GM21447 (cell line): ENCODE measurements around the gene PPP1R14C.

Source experiments
- ATAC-seq: cut with Tn5 transposase; IDR thresholded peaks from one replicate; pipeline ENCODE4 v1.9.1; 2021; ENCODE audit not compliant: unreplicated experiment

Gene PPP1R14C

DNA sequence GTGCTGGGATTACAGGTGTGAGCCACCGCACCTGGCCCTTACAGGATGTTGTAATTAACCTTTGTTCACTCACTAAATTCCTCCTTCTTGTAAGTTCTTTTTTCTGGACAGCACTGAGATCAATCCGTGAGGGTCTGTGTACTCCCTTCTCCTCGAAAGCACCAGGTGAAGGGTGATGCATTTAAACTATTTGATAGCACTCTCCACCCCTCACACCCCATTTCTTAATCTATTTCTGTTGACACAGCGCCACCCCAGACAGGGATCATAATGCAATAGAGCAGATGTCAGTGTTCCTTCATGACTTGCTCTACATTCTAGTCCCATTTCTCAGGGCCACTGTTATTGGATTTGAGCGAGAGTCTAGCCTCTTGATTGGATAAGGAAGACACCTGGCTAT is 46.3 kb downstream of the PPP1R14C start:
- no peak for ATAC-seq

DNA sequence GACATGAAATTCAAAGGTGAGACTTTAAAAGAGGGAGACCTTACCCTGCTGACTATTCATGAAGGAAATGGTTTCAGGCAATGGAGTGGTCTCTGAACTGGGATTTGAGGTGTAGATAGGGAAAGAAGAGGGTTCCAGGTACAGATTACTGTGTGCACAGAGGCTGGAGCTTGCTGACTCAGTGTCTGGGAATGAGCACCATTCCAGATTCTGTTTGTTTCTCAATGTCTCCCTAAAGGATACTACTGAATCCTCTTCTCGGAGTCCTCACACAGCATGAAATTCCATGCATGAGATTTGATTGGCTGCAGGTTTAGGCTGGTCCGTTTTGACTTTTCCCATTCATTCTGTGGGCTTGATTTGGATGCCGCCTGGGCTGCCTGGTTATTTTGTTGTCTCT is 49.0 kb downstream of the PPP1R14C start:
- no peak for ATAC-seq

DNA sequence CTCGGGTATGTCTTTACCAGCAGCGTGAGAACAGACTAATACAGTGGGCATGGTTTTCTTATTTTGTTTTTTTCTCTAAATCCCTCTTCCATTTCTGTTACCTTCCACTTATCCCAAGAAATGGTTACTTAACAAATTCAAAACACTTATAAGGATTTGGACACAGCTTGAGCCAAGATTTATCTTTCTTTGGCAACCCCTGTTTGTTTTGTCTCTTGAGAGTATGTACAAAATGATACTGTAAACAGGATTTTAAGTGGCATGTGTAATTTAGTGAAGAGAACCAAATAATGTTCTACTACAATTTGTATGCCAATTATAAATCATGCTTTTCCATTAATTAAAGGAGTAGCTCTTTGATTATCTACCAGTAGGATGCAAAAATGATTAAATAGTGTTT is 51.4 kb downstream of the PPP1R14C start:
- no peak for ATAC-seq

DNA sequence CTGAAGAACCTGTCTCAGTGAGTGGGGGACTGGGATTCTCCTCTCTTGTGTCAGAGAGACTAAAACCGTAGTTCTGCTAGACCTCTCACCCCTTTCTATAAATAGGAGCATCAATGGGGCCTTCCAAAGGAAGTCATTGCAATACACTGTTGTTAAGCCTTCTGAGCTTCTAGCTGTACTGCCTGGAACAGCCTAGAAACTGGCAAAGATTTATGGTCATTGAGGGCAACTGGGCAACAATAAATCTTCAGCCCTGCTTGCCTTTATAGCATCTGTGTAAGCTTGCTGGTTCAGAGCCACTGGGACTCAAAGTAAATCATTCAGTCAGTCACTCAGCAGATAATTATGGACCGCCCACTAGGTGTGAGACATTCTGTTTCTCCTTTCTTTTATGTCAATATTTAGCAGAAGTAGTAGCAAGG is 53.2 kb downstream of the PPP1R14C start:
- no peak for ATAC-seq

DNA sequence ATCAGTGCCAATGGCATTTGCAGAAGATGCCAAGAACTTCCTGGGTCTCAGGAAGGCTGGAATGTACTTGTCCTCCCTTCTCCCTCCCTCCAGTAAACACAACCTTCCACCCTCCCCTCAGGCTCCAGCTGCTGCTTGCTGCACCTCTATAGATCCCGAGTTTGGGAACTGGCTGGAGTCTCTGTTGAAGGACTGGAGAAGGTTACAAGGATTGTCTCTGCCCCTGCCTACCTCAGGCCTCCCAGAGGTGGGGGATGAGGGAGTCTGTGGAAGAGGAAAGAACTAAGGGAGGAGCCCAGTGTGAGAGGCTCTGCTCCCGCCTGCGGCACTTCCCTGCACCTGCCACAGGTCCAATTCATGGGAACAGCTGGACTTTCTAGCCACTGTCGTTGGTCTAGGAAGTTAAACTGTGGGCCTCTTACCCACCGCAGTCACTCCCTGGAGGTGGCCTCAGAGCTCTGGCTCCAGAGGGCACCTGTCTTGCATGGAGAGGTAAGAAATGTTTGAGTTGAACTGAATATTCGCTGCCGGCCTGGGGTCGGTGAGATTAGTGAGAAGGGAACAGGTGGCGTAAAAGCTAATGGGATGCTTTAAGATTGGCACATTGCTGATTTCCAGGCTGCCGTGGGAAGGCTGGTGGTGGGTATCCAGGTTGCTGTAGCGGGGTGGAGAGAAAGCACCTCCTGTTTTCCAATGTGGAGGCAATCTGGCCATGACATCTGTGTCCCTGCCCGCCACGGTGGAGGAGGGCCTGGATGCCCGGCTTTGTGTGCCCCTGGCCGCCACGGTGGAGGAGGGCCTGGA is 54.3 kb downstream of the PPP1R14C start:
- no peak for ATAC-seq

DNA sequence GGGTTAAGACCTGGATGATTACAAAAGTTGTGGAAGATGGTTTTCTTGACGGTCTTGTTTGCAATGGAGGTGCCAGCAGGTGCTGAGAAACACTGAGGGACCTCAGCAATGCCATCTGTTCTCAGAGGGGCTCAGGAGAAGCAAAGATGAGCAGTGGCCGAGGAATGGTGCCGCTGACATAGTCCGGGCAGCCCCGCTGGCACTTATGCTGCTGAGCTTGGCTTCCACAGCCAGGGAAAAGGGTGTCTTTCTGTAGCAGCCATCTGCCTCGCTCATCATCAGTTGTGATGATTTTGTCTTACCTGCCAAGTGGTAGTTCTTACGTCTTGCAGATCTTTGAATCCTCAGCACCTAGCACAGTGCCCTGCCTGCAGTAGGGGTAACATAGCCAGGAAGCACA is 55.7 kb downstream of the PPP1R14C start:
- ATAC-seq, result no peak

DNA sequence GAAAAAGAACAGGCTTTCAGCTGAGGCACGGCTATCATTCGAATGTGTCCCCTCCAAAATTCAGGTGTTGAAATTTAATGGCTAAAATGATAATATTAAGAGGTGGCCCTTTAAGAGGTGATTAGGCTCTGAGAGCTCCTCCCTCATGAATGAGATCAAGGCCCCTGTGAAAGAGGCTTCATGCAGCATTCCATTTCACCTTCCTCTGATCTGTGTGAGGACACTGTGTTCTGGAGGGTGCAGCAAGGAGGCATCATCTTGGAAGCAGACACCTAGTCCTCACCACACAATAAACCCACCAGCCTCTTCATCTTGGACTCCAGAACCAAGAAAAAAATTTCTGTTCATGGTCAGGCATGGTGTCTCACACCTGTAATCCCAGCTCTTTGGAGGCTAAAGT is 56.4 kb downstream of the PPP1R14C start:
- ATAC-seq, result no peak

DNA sequence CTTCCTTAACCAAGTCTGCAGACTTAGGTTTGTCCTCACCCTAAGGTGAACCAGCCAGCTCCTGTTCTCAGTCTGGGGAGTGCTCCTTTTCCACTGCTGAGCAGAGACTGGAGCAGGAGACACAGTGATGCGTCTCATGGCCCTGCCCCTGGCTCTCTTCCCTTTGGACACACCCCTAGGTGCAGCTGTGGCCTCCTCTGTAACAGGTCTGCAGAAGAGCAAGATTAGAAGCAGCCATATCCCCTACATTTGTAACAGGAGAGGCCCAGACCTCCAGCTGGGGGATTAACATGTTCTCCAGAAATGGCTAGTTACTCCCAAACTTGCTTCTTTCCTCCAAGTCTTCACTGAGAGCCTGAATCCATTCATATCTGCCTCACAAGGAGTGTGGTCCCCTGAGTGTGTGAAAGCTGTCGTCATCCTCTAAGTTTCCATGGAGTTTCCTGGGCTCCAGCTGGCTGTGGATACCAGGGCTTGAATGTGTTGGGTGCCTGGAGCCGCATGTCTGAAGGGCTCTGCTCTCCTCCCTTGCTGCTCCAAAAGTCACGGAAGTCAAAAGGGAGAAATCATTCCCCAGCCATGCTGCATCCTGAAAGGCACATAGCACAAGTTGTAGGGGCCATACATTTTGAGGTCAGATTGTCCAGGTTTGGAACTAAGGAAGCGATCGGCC is 57.7 kb downstream of the PPP1R14C start:
- no peak for ATAC-seq

DNA sequence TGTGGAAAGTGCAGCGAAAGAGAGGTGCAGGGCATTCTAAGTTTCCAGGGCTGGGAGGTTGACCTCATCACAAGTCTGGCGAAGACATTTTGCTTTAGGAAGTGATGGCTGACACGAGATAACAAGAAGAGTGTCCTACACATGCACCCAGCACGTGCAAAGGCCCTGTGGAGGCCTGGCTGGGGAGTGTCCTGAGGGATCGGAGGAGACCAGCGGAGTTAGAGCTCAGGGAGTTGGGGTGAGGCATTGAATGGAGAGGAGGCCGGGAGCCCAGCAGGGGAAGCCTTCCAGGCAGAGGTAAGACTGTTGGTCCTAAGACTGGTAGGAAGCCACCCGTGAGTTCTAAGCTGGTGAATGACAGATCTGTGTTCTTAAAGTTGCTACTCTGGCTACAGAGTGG is 58.4 kb downstream of the PPP1R14C start:
- no peak for ATAC-seq

DNA sequence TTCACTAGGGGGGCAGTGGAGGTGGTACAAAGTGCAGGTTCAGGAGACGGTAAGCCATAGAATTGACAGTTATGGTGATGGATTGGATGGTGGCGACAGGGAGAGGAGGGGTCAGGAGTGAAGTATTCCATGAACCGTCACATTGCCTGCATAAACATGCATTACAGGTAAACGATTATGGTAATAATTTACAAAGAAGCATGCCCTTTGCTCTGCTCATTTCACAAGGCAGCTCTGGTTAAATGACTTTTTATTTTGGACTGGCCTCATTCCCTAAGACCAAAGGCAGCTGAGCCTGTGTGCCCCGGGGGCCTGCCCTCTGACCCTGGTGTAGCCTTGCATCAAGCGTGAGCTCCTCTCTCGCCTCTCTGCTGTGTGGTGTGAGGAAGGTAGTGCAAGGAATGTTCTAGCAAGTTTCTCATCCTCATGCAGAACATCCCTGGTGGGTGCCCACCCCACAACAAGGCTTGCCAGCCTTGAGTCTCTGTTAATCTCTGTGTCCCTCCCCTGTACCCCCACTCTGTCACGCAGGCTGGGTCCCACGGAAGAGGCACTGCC is 59.0 kb downstream of the PPP1R14C start:
- ATAC-seq, result no peak

DNA sequence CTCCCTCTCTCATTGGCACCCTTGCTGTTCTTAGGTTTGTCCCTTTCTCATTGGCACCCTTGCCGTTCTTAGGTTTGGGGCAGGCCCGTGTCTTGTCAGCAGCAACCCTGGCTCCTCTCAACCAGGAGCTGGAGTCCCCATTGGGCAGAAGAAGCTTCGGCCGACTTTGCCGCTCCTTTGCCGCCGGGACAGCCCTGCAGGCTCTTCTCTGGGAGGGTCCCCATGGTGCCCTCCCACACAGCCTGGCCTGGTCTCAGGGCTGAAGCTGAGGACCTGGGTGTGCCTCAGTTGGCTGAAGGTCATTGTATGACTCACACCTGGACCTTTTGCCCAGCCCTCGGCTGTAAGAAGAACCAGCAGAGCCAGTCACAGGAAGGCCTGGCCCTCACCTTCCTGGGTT is 59.6 kb downstream of the PPP1R14C start:
- ATAC-seq, result no peak

DNA sequence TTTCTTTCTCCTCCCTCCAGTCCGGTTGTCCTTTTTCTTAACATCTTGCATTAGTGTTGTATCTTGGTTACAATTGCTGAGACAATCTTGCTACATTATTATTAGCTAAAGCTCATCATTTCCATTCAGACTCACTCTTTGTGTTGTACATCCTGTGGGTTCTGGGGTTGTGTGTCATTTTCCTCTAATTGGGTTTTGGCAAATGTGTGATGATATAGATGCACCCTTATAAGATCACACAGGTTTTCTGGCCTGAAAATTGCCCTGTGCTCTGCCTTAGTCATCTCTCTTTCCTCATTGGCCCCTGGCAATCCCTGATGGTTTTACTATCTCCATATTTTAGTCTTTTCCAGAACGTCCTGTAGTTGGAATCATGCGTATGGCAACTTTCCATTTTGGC is 60.1 kb downstream of the PPP1R14C start:
- no peak for ATAC-seq

DNA sequence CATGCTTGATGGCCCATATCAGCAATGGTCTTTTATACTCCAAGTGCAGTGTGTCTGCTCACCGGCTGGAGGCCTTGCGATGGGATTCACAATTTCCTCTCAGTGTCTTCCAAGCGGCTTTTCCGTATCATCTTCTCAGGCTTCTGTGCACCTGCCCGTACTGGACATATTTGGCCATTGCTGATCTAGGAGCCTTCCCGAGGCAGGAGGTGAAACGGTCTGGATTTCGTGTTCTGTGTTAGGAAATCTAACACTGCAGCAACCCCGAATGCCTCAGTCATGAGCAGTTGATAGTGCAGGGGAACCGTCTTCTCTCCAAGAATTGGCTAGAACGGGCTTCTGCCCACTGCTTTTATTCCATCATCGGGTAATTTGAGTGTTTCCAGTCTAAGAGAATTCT is 60.5 kb downstream of the PPP1R14C start:
- ATAC-seq, result no peak

DNA sequence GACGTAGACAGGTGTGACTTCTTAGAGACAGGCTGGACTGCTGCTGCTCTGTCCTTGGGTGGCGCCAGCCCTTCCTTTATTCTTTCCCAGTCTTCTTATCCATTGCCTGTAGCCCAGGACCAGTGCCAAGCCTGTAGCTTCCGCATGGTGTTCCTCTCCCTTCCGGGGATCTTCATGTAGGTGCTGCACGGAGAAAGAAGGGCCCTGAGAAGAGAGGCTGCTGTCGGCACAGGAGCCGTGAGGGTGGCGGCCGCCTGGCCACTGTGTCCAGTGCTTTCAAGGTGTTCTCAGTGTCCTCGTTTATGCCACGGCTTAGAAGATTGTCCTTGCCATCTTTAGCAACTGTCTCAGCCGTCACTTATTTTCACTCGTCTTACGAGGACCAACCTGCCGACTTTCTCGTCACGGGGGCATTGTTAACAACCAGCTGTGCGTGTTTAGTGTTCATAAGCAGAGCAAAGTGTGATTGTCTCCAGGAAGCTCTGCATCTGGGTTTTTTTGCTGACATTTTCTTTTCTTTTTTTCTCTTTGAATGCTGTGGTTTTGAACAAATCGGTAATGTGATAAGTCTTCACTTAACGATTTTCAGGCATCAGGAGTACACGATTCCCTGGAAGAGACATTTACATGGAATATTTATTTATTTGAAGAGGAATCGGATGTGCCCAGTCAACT is 61.2 kb downstream of the PPP1R14C start:
- no peak for ATAC-seq

DNA sequence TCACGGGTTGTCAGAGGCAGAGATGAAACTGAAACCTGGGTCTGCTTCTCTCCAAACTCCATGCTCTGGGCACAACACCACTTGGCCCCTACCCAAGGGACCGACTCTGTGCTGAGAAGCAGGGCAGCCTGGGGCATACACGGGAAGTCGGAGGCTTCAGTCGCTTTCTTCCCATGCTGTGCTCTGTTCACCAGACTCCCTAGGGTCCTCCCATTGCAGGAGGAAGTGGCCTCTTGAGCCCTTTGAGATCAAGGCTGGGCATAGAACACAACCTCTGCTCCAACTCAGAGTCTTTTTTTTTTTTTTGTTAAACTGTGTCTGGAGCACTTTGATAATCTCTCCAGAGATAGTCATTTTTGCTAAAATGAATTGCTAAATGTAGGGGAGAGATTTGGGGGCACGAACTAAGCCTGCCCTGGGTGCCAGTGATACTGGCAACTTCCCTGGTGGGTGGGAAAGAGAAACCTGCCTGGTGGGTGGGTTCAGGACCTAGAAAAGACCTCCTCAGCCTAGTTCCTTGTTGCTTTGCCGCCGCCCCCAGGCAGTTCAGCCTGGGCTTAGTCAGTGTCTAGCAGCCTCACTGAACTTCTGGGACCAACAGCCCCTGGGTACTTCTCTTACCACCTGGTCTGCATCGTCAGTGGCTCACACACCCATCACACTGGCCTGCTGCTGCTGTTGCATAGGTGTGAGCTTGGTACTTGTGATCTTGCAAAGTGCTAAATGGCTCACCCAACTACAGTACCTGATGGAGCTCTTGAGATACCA is 62.0 kb downstream of the PPP1R14C start:
- no peak for ATAC-seq

DNA sequence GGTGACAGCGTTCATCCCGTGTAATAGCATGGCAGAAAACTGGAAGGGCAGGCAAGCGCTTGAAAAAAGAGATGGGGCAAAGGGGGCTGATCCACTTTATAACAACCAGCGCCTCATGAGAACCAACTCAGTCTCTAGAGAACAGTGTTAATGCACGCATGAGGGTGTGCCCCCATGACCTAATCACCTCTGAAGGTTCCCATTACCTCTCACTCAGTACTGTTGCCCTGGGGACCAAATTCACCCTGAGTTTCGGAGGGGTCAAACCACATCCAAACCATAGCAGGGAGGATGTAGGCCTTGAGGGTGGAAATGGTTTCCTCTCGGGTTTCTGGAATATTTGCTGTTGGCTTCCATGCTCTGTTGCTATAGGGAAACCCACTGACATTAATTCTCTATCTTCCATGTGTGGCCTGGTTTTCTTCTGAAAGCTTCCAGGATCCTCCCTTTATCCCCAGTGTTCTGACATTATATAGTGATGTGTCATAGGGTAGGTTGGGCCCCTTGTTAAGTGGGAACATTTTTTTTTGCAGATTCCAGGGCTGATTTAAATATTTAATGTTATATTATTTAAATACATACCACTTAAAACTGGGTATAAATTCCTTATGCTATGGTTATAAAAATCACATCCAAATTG is 65.2 kb downstream of the PPP1R14C start:
- ATAC-seq, result no peak

DNA sequence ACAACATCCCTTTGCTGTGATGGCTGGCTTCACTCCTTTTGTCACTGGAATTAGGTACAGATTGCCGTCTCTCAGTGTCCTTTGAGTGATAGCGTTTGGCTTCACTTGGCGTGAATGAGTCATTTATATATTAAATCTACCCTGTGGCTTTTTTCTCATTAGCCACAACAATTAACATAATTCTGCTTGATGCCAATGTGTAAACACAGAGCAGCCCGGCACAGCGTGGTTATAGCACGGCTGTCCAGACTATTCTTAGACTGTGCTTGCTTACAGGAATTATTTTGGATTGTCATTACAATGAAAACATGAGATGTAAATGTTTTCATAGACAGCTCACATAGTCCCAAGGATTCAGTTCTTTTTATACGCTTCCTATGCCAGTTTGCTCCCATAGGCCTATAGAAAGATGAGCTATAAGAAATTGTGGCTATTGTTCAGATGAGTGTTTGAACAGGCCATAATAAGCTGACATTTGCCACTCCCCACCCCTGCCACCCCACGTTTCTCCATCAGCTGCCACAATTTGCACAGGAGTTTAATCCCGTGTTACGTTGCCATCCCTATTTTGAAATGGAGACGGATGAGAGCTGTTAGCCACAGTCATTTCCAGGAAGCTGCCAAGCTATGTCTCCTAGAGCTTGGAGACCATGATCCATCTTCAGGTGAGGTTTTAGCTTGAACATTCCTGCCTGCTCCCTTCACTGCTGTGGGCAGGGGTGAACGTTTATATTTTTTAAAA is 65.9 kb downstream of the PPP1R14C start:
- ATAC-seq, result no peak

DNA sequence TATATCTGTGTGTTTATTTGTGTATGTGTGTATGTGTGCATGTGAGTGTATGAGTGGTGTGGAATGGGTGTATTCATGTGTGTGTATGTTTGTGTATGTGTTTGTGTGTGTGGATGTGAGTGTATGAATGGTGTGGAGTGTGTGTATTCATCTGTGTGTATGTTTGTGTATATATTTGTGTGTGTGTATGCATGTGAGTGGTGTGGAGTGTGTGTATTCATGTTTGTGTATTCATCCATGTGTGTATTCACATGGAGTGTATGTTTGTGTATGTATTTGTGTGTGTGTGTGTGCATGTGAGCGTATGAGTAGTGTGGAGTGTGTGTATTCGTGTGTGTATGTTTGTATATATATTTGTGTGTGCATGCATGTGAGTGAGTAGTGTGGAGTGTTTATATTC is 66.6 kb downstream of the PPP1R14C start:
- no peak for ATAC-seq

DNA sequence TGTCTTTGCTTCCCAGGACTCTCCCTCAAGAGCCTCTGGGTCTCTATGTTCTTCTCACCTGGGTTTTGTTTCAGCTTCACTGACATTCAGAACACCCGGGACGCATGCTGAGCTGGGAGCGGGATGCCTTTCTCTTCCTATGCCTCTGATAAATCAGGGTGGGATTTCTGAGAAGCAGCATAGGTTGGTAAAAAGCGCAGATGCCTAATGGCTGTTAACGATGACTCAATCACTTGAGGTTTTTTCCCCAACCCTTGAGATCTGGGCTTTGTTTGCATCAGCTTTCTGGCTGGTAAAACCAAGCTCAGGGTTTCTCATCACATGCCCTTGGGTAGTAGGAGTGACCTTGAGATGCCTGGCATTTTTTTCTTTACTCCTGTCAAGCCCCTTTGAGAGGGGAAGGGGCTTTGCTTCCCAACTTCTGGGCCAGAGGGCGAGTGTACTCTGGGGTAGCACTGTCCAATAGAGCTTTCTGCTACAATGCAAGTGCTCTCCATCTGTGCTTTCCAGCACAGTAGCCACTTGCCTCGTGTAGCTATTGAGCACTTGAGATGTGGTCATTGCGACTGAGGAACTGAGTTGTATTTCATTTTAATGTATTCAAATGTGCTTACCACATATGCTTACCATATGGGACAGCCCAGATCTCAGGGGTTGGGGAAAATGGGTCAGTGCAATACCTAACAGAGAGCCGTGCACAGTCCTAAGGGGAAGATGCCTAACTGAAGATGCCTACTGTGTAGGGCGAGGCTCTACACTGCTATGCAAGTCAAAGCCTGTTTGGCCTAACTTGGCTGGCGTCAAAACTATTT is 69.1 kb downstream of the PPP1R14C start:
- no peak for ATAC-seq
